ENCODE measurements around the gene RAB7B.

GRCh38 chr1:206004826-206005225 is 1.6 kb upstream of the RAB7B start:
- no peak for TF ChIP-seq POLR2A (IDR thresholded peaks at IDR 0.05; ENCODE audit: low read length)
- TF ChIP-seq GATA1 (IDR thresholded peaks at IDR 0.05; ENCODE audit: low read depth, low read length), result no peak
